Activated T-cell treated with anti-CD3 and anti-CD28 coated beads for 1 hour (primary cell): ENCODE data around the gene TBCEL.
"Not testable (repeated sequence)": the region's sequence is repeated elsewhere in the genome, so short reads cannot be mapped to it uniquely, and the experiment has no call there.

Experiments
- DNase-seq: peaks from one replicate; pipeline ENCODE4 v3.0.0-alpha.2; 2020; ENCODE audit warnings: low read depth

The TBCEL gene

GRCh38 chr11:121029153-121029552 lies 5.3 kb downstream of the TBCEL start:
- DNase-seq = no peak

- DNase-seq = no peak
These were observed 6.0 kb downstream of the TBCEL start for GRCh38 chr11:121029813-121030445.

- DNase-seq = no peak
These were observed 7.3 kb downstream of the TBCEL start for GRCh38 chr11:121031167-121031566.

GRCh38 chr11:121031648-121032047 lies 7.7 kb downstream of the TBCEL start:
- DNase-seq = not testable (repeated sequence)

GRCh38 chr11:121032546-121032945 lies 8.6 kb downstream of the TBCEL start:
- DNase-seq = no peak

GRCh38 chr11:121033635-121034034 lies 9.7 kb downstream of the TBCEL start:
- no peak for DNase-seq

GRCh38 chr11:121035169-121035755 lies 11.4 kb downstream of the TBCEL start:
- DNase-seq = no peak

- DNase-seq = no peak
These were observed 11.9 kb downstream of the TBCEL start for GRCh38 chr11:121035780-121036179.

- no peak for DNase-seq
These were observed 13.1 kb downstream of the TBCEL start for GRCh38 chr11:121037016-121037415.

- no peak for DNase-seq
These were observed 14.9 kb downstream of the TBCEL start for GRCh38 chr11:121038648-121039409.

GRCh38 chr11:121039971-121040613 lies 16.2 kb downstream of the TBCEL start:
- DNase-seq = no peak

GRCh38 chr11:121040614-121041002 lies 16.7 kb downstream of the TBCEL start:
- DNase-seq = no peak

- no peak for DNase-seq
These were observed 17.2 kb downstream of the TBCEL start for GRCh38 chr11:121041072-121041471.

- DNase-seq = no peak
These were observed 18.4 kb downstream of the TBCEL start for GRCh38 chr11:121042296-121042695.

- no peak for DNase-seq
These were observed 24.0 kb downstream of the TBCEL start for GRCh38 chr11:121047926-121048325.

- DNase-seq = no peak
These were observed 24.7 kb downstream of the TBCEL start for GRCh38 chr11:121048464-121049233.

- no peak for DNase-seq
These were observed 29.3 kb downstream of the TBCEL start for GRCh38 chr11:121053244-121053643.

- DNase-seq = no peak
These were observed 30.4 kb downstream of the TBCEL start for GRCh38 chr11:121054266-121054665.

GRCh38 chr11:121055076-121055475 lies 31.2 kb downstream of the TBCEL start:
- no peak for DNase-seq

- no peak for DNase-seq
These were observed 34.0 kb downstream of the TBCEL start for GRCh38 chr11:121057922-121058321.

GRCh38 chr11:121058941-121059340 lies 35.0 kb downstream of the TBCEL start:
- no peak for DNase-seq

GRCh38 chr11:121059605-121060004 lies 35.7 kb downstream of the TBCEL start:
- DNase-seq = no peak
